Measurements from ENCODE around the gene FAM72A. TPM values are rescaled to one million over a fixed set of nuclear protein-coding genes. Genes with fewer than 3 reads are reported as not detected.
"Not testable (repeated sequence)": the region's sequence is repeated elsewhere in the genome, so short reads cannot be mapped to it uniquely, and the experiment has no call there.

Gene FAM72A
- total RNA-seq (2012; rRNA removed) (2.2 and 4.2 TPM in 2 replicates), polyA plus RNA-seq (2012; rRNA removed) (3.8 and 5.0 TPM in 2 replicates), Bru-seq, nascent RNA (percentile 34 among the genes with signal in this experiment), BruChase-seq, experiment 1, labeled RNA remaining after a 6-hour chase (percentile 32 among the genes with signal in this experiment), BruChase-seq, experiment 2, labeled RNA remaining after a 2-hour chase (percentile 33 among the genes with signal in this experiment)
- 2.3 and 2.4 TPM in 2 replicates for polyA plus RNA-seq (2012; cell fraction: cytosol; rRNA removed)
- 2.4 and 6.2 TPM in 2 replicates for polyA plus RNA-seq (2012; cell fraction: nucleus; rRNA removed; ENCODE audit: low replicate concordance)
- long read RNA-seq, partial matches to known transcripts: 0 of 5 reads
- long read RNA-seq, other reads (novel, unspliced or antisense): 2 of 5 reads

GRCh38 chr1:206202789-206203363, at the start of gene FAM72A:
Gene FAM72A (minus strand): TSS chr1:206202839. CDS start chr1:206202025, 814 bp downstream.
- H3K4me1 ChIP-seq (ENCODE audit: control insufficient read depth, insufficient read depth, low read length); H3K79me1 ChIP-seq (ENCODE audit: low read depth in 1 of 2, low read length in 2 of 2); H4K5ac ChIP-seq (ENCODE audit: low read depth, low read length); H3K4ac ChIP-seq (ENCODE audit: low read depth, low read length); H4K91ac ChIP-seq (ENCODE audit: insufficient read depth, low read depth, low read length); intact Hi-C loops (cut with micrococcal nuclease); H2BK15ac ChIP-seq (ENCODE audit: low read depth, low read length); in situ Hi-C loops (cut with MboI; ENCODE audit: low sequenced_read_pairs); BruUV-seq (replicated peaks); H3K56ac ChIP-seq (ENCODE audit: extremely low read depth, insufficient read depth, low read length); H2BK120ac ChIP-seq (ENCODE audit: low read depth, low read length); CTCF ChIA-PET; H4K20me1 ChIP-seq (ENCODE audit: insufficient read depth, low read length); H3K14ac ChIP-seq (replicated peaks; ENCODE audit: low read depth, low read length); H3K36me3 ChIP-seq (ENCODE audit: control insufficient read depth, insufficient read depth, low read length); H3K18ac ChIP-seq (ENCODE audit: low read depth, low read length); POLR2A ChIA-PET (ENCODE audit: unreplicated experiment); H4K8ac ChIP-seq (ENCODE audit: low read depth in 2 of 2, low read length in 2 of 2); H3K27me3 ChIP-seq (ENCODE audit: control insufficient read depth, insufficient read depth, low read length); H3K4me2 ChIP-seq (ENCODE audit: low read depth, low read length); H2AK9ac ChIP-seq (replicated peaks; ENCODE audit: low read depth, low read length, poor library complexity); H2AFZ ChIP-seq (replicated peaks; ENCODE audit: low read length, poor library complexity); dilution Hi-C loops (cut with HindIII; ENCODE audit: low sequenced_read_pairs, unreplicated experiment); H3K9me1 ChIP-seq (ENCODE audit: insufficient read depth, low read length); H2BK20ac ChIP-seq (ENCODE audit: low read depth, low read length); H3K9me3 ChIP-seq (ENCODE audit: control insufficient read depth, insufficient read depth, low read length); H3K23ac ChIP-seq (ENCODE audit: low read depth, low read length); H2AK5ac ChIP-seq (ENCODE audit: low read depth, low read length): not testable (repeated sequence)
- Histone ChIP-seq H2BK5ac (ENCODE audit: low read depth, low read length, poor library complexity, severe bottlenecking) (peak within 1 kb of the TSS; percentile 72), H3K9ac (ENCODE audit: low read depth, low read length) (0 out of 2 replicates have a peak within 1 kb of the TSS, but pooled peaks have one; percentile 70), H3K27ac (ENCODE audit: insufficient read depth, low read length) (peak within 1 kb of the TSS; percentile 90), H3K4me3 (ENCODE audit: insufficient read depth, low read depth, low read length) (peak within 1 kb of the TSS; percentile 83)
- DNase-seq: peak; percentile 100
- WGBS, 2 experiments (ENCODE audit: extremely low coverage in 2 of 2, insufficient read length in 1 of 2): no CpG with 5 or more reads among the region's 36 CpGs
- TF ChIP-seq FOS (IDR thresholded peaks at IDR 0.05; ENCODE audit: low read depth, low read length): peak; percentile 38; the same call in 1 of the 2 replicates
- peak; percentile 79 for ATAC-seq (ENCODE audit: low read depth)

GRCh38 chr1:206250953-206251681, 48.5 kb upstream of the FAM72A start:
- H3K4ac ChIP-seq (ENCODE audit: low read depth, low read length); H4K91ac ChIP-seq (ENCODE audit: insufficient read depth, low read depth, low read length); H3K4me3 ChIP-seq (ENCODE audit: insufficient read depth, low read depth, low read length); H3K14ac ChIP-seq (replicated peaks; ENCODE audit: low read depth, low read length); H2BK5ac ChIP-seq (ENCODE audit: low read depth, low read length, poor library complexity, severe bottlenecking); H2BK120ac ChIP-seq (ENCODE audit: low read depth, low read length); H3K27ac ChIP-seq (ENCODE audit: insufficient read depth, low read length); in situ Hi-C loops (cut with MboI; ENCODE audit: low sequenced_read_pairs); H3K9me1 ChIP-seq (ENCODE audit: insufficient read depth, low read length); H4K5ac ChIP-seq (ENCODE audit: low read depth, low read length); H2AFZ ChIP-seq (replicated peaks; ENCODE audit: low read length, poor library complexity); H3K27me3 ChIP-seq (ENCODE audit: control insufficient read depth, insufficient read depth, low read length); H2BK20ac ChIP-seq (ENCODE audit: low read depth, low read length); DNase-seq; H3K9ac ChIP-seq (ENCODE audit: low read depth, low read length); dilution Hi-C loops (cut with HindIII; ENCODE audit: low sequenced_read_pairs, unreplicated experiment); H3K79me1 ChIP-seq (ENCODE audit: low read depth in 1 of 2, low read length in 2 of 2); H4K20me1 ChIP-seq (ENCODE audit: insufficient read depth, low read length); BruUV-seq (replicated peaks); H3K9me3 ChIP-seq (ENCODE audit: control insufficient read depth, insufficient read depth, low read length); H3K4me2 ChIP-seq (ENCODE audit: low read depth, low read length); intact Hi-C loops (cut with micrococcal nuclease); POLR2A ChIA-PET (ENCODE audit: unreplicated experiment); H3K18ac ChIP-seq (ENCODE audit: low read depth, low read length); H3K56ac ChIP-seq (ENCODE audit: extremely low read depth, insufficient read depth, low read length); H3K36me3 ChIP-seq (ENCODE audit: control insufficient read depth, insufficient read depth, low read length); H2BK15ac ChIP-seq (ENCODE audit: low read depth, low read length); CTCF ChIA-PET; H2AK5ac ChIP-seq (ENCODE audit: low read depth, low read length); H4K8ac ChIP-seq (ENCODE audit: low read depth in 2 of 2, low read length in 2 of 2); H3K23ac ChIP-seq (ENCODE audit: low read depth, low read length); H3K4me1 ChIP-seq (ENCODE audit: control insufficient read depth, insufficient read depth, low read length); H2AK9ac ChIP-seq (replicated peaks; ENCODE audit: low read depth, low read length, poor library complexity): not testable (repeated sequence)
- peak; percentile 13; the same call in 1 of the 2 replicates for ATAC-seq (ENCODE audit: low read depth)
- WGBS, 2 experiments (ENCODE audit: extremely low coverage in 2 of 2, insufficient read length in 1 of 2): no CpG with 5 or more reads among the region's 3 CpGs
